Liver (tissue), 9 donors: ENCODE measurements around the gene MAP10. TPM values are rescaled to one million over a fixed set of nuclear protein-coding genes. Genes with fewer than 3 reads are reported as not detected.

Experiments
- DNase-seq: peaks from one replicate; pipeline ENCODE4 v3.0.0-alpha.2; 2017; ENCODE audit warnings: low spot score
- H3K27ac ChIP-seq, 2 donors: one replicate each; pipeline ENCODE4 v1.7.0; 2013; ENCODE audit warnings: inconsistent platforms in 2 of 2, low read length in 2 of 2, control low read depth in 1 of 2, low read depth in 1 of 2, mild to moderate bottlenecking in 1 of 2
- H3K27me3 ChIP-seq, 4 donors: one replicate each; pipeline versions ENCODE4 v1.6.1 to v1.7.0; 2013; ENCODE audit warnings: low read length in 3 of 4, inconsistent platforms in 1 of 4, mild to moderate bottlenecking in 1 of 4, moderate library complexity in 1 of 4; ENCODE audit not compliant: control insufficient read depth in 4 of 4, insufficient read depth in 4 of 4
- H3K36me3 ChIP-seq, 4 donors: one replicate each; pipeline versions ENCODE4 v1.6.1 to v1.7.0; 2013; ENCODE audit warnings: low read length in 3 of 4, mild to moderate bottlenecking in 3 of 4, low read depth in 1 of 4, moderate library complexity in 1 of 4; ENCODE audit not compliant: control insufficient read depth in 4 of 4, insufficient read depth in 3 of 4
- H3K4me1 ChIP-seq, 4 donors: one replicate each; pipeline versions ENCODE4 v1.6.1 to v1.7.0; 2013; ENCODE audit warnings: low read length in 3 of 4, mild to moderate bottlenecking in 3 of 4, moderate library complexity in 1 of 4; ENCODE audit not compliant: control insufficient read depth in 4 of 4, insufficient read depth in 4 of 4
- H3K4me3 ChIP-seq, 3 donors: one replicate each; pipeline versions ENCODE4 v1.6.1 to v1.7.0; 2013; ENCODE audit warnings: low read length in 3 of 3, control low read depth in 1 of 3, low read depth in 1 of 3, mild to moderate bottlenecking in 1 of 3
- H3K9ac ChIP-seq, 2 donors: one replicate each; pipeline ENCODE4 v1.7.0; 2013; ENCODE audit warnings: low read length in 2 of 2, mild to moderate bottlenecking in 2 of 2, moderate library complexity in 2 of 2, control low read depth in 1 of 2, low read depth in 1 of 2
- H3K9me3 ChIP-seq, 4 donors: one replicate each; pipeline versions ENCODE4 v1.6.1 to v1.7.0; 2013; ENCODE audit warnings: low read length in 3 of 4; ENCODE audit not compliant: control insufficient read depth in 4 of 4
- ATF3 ChIP-seq: IDR thresholded peaks from 2 replicates; pipeline ENCODE4 v1.6.1; 2016; ENCODE audit warnings: antibody characterized with exemption
- FOXA1 ChIP-seq: IDR thresholded peaks from 2 replicates; pipeline ENCODE4 v1.6.1; 2016; ENCODE audit warnings: antibody characterized with exemption
- FOXA2 ChIP-seq: IDR thresholded peaks from 2 replicates; pipeline ENCODE4 v1.6.1; 2016; ENCODE audit warnings: antibody characterized with exemption
- GABPA ChIP-seq, 2 donors: IDR thresholded peaks in 1 of 2; conservative IDR thresholded peaks in 1 of 2; 2 replicates each; pipeline ENCODE4 v1.6.1; 2016; ENCODE audit warnings: antibody characterized with exemption in 2 of 2, mild to moderate bottlenecking in 1 of 2, moderate library complexity in 1 of 2
- HNF4A ChIP-seq, 2 donors: conservative IDR thresholded peaks; 2 replicates each; pipeline ENCODE4 v1.6.1; 2016; ENCODE audit warnings: antibody characterized with exemption in 2 of 2, mild to moderate bottlenecking in 2 of 2
- HNF4G ChIP-seq: IDR thresholded peaks from 2 replicates; pipeline ENCODE4 v1.6.1; 2016; ENCODE audit warnings: antibody characterized with exemption
- JUND ChIP-seq, 2 donors: IDR thresholded peaks; 2 replicates each; pipeline ENCODE4 v1.6.1; 2016; ENCODE audit warnings: antibody characterized with exemption in 2 of 2
- MAX ChIP-seq: IDR thresholded peaks from 2 replicates; pipeline ENCODE4 v1.6.1; 2016; ENCODE audit warnings: antibody characterized with exemption
- NR2F2 ChIP-seq: IDR thresholded peaks from 2 replicates; pipeline ENCODE4 v1.6.1; 2016; ENCODE audit warnings: antibody characterized with exemption
- RAD21 ChIP-seq, 2 donors: IDR thresholded peaks; 2 replicates each; pipeline ENCODE4 v1.6.1; 2016; ENCODE audit warnings: antibody characterized with exemption in 2 of 2, mild to moderate bottlenecking in 2 of 2
- REST ChIP-seq: IDR thresholded peaks from 2 replicates; pipeline ENCODE4 v1.6.1; 2016; ENCODE audit warnings: antibody characterized with exemption, mild to moderate bottlenecking
- RXRA ChIP-seq, 2 donors: IDR thresholded peaks; 2 replicates each; pipeline ENCODE4 v1.6.1; 2017 to 2018; ENCODE audit warnings: antibody characterized with exemption in 2 of 2, mild to moderate bottlenecking in 1 of 2
- SP1 ChIP-seq: IDR thresholded peaks from 2 replicates; pipeline ENCODE4 v1.6.1; 2018; ENCODE audit warnings: antibody characterized with exemption, mild to moderate bottlenecking
- TAF1 ChIP-seq: conservative IDR thresholded peaks from 2 replicates; pipeline ENCODE4 v1.6.1; 2016; ENCODE audit warnings: antibody characterized with exemption, mild to moderate bottlenecking
- YY1 ChIP-seq: IDR thresholded peaks from 2 replicates; pipeline ENCODE4 v1.6.1; 2016; ENCODE audit warnings: antibody characterized with exemption, mild to moderate bottlenecking
- WGBS: extraction: QIAGEN DNeasy Blood & Tissue Kit; methylation state at CpG from one replicate; pipeline ENCODE4 v1.1.7; 2013; 5-methylcytosine and 5-hydroxymethylcytosine counted together
- polyA plus RNA-seq, 2 donors: library from polyadenylated mRNA; stranded (reverse) in 1 of 2; unstranded in 1 of 2; fragments of 200-250 nt in 1 of 2; fragments of >200 nt in 1 of 2; fragmentation: Nextera tagmentation in 1 of 2; extraction: Ambion mirVana in 1 of 2; gene quantifications; one replicate each; pipeline versions ENCODE4 v1.2.1 to v1.2.3, GENCODE V29; 2013 to 2015
- total RNA-seq, 2 donors: library from RNA; depleted of rRNA; stranded (reverse); fragments of >200 nt; gene quantifications; one replicate each; pipeline ENCODE4 v1.2.3, GENCODE V29; 2014
- TF ChIP-seq, protein P1 (sequence below): fragments of 150-350 bp; IDR thresholded peaks from 2 replicates; pipeline ENCODE4 v1.5.1; 2017; ENCODE audit warnings: improper control_type of control experiment, low read depth, low read length; ENCODE audit not compliant: missing input control
- donor health status: healthy.
- donor health status: healthy.
- donor health status: healthy.
- donor health status: healthy.
- donor health status: healthy.

The MAP10 gene
- total and polyA plus RNA-seq, 4 donors, result 0.96 to 2.7 (median 1.8) TPM

- no peaks in the 10 kb centered on the region for H3K4me1 ChIP-seq
- H3K27ac ChIP-seq, result no peak overlapping the region
- H3K4me3 ChIP-seq, result no peak overlapping the region
- H3K27me3 ChIP-seq, result no peaks in the 10 kb centered on the region
- no peak for DNase-seq
- H3K36me3 ChIP-seq, result no peaks in the 10 kb centered on the region
- H3K9me3 ChIP-seq, result no peaks in the 10 kb centered on the region
- 75% methylated on average over 7 of the region's 7 CpGs for WGBS
- H3K9ac ChIP-seq, result no peak overlapping the region
- TF ChIP-seq RXRA (IDR thresholded peaks at IDR 0.05) (no peak), JUND (IDR thresholded peaks at IDR 0.05) (no peak), FOXA1 (no peak), MAX (no peak), HNF4G (no peak), NR2F2 (no peak), REST (no peak), SP1 (no peak), ATF3 (no peak), FOXA2 (no peak), TAF1 (no peak), GABPA (IDR thresholded peaks at IDR 0.05 in 1 of 2, conservative IDR thresholded peaks at IDR 0.05 in 1 of 2) (no peak), HNF4A (conservative IDR thresholded peaks at IDR 0.05) (no peak)
- TF ChIP-seq, protein P1, sequence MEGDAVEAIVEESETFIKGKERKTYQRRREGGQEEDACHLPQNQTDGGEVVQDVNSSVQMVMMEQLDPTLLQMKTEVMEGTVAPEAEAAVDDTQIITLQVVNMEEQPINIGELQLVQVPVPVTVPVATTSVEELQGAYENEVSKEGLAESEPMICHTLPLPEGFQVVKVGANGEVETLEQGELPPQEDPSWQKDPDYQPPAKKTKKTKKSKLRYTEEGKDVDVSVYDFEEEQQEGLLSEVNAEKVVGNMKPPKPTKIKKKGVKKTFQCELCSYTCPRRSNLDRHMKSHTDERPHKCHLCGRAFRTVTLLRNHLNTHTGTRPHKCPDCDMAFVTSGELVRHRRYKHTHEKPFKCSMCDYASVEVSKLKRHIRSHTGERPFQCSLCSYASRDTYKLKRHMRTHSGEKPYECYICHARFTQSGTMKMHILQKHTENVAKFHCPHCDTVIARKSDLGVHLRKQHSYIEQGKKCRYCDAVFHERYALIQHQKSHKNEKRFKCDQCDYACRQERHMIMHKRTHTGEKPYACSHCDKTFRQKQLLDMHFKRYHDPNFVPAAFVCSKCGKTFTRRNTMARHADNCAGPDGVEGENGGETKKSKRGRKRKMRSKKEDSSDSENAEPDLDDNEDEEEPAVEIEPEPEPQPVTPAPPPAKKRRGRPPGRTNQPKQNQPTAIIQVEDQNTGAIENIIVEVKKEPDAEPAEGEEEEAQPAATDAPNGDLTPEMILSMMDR, result no peak
These were observed 49.0 kb downstream of the MAP10 start for GRCh38 chr1:232853994-232854797.

DNA sequence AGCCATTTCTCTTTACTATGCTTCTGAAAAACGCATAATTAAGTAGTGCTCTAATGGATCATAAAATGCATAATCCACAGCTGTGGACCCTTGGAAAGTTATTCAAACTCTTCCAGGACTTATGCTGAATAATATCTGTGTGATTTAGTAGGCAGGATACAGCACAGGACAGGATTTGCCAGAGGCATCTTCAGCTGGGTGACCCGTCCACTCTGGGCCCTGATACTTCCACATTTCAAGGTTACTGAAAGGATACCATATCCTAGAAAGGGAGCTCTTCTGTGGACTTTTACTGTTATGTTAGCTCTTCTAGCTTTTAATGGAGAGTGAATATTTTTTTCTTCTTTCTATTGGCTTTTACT lies 49.6 kb downstream of the MAP10 start:
- Histone ChIP-seq H3K27me3 (no peaks in the 10 kb centered on the region), H3K9ac (no peak overlapping the region), H3K9me3 (no peaks in the 10 kb centered on the region), H3K4me3 (no peak overlapping the region), H3K27ac (no peak overlapping the region), H3K4me1 (no peaks in the 10 kb centered on the region), H3K36me3 (no peaks in the 10 kb centered on the region)
- no peak for DNase-seq
- WGBS, result 88% methylated on average over 2 of the region's 2 CpGs
- TF ChIP-seq SP1 (no peak), FOXA1 (no peak), FOXA2 (no peak), YY1 (no peak), REST (no peak), HNF4G (no peak), HNF4A (conservative IDR thresholded peaks at IDR 0.05) (no peak), RXRA (IDR thresholded peaks at IDR 0.05) (no peak), TAF1 (no peak), RAD21 (IDR thresholded peaks at IDR 0.05) (no peak)
